GM18858 (cell line): Measurements from ENCODE around the gene PTPN14.

Experiments used
- ATAC-seq: cut with Tn5 transposase; IDR thresholded peaks from one replicate; pipeline ENCODE4 v1.9.1; 2021; ENCODE audit not compliant: unreplicated experiment

Gene PTPN14

DNA sequence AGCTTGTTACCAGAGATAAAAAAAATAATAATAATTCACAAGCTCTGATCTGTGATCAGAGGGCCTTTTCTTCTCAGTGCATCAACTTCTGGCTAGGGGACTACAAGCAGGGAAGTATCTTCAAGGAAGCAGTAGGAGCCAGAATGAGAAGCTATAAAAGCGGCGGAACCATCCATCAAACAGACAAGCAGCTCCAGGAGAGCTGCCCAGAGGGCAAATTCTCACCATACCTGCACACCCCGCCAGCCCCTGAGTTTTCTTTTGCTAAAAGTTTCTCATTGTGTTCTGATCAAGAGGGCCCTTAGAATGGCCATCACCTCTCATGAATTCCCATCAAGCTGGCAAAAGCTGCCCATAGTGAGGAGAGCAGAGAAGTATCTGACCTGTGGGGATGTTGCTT lies 171.0 kb downstream of the PTPN14 start:
- no peak for ATAC-seq

DNA sequence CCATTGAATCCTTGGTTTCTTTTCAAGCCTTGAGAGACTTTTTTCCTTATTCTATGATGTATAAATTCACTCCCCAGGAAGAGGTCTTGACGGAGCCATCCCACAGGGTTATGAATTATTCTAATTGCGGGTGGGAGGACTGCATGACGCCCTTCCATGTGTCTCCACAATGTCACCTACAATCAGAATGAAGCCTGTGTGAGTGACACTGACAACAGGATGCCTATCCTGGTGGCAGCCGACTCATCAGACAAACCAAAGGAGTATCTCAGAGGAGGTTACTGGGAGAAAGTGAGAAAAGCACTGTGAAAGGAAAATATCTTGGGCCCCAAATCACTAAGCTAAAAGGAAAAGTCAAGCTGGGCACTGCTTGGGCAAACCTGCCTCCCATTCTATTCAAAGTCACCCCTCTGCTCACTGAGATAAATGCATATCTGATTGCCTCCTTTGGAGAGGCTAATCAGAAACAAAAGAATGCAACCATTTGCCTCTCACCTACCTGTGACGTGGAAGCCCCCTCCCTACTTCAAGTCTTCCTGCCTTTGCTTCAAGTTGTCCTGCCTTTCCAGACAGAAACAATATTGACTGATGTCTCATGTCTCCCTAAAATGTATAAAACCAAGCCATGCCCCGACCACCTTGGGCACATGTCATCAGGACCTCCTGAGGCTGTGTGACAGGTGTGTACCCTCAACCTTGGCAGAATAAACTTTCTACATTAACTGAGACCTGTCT lies 172.0 kb downstream of the PTPN14 start:
- no peak for ATAC-seq

DNA sequence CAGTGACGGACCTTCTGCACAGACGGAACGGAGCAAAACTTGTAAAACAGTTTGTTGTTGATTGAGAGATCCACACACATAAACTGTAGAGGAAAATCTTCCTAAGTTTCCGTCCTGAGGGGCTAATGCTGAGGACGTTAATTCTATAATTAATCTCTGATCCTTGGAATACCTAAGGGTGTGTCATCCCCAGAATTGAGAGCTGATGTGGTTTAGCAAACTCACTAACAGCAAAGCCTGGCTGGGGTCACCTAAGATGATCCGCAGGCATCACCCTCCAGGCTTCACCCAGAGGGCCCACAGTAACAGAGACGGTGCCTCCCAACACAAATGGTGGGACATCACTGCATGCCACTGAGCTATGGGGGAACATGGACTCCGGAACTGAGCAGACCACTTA lies 172.9 kb downstream of the PTPN14 start:
- no peak for ATAC-seq

DNA sequence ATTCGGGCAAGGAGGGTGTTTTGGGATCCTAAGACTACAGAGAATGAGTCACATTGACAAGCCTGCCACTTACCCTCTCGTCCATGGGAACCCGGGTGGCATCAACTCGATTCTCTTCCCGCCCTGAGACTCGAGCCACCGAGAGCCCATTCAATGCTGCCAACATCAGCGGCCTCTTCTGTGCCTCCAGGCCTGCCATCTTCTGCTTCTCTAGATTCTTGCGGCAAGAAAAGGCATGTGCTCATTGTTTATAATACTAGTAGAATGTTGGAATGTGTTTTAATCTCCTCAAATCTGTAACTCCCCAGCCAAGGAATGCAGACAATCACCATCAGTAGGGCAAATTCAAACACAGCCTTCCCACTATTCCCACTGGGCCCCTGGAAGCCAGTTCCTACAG lies 173.5 kb downstream of the PTPN14 start:
- ATAC-seq, result no peak

DNA sequence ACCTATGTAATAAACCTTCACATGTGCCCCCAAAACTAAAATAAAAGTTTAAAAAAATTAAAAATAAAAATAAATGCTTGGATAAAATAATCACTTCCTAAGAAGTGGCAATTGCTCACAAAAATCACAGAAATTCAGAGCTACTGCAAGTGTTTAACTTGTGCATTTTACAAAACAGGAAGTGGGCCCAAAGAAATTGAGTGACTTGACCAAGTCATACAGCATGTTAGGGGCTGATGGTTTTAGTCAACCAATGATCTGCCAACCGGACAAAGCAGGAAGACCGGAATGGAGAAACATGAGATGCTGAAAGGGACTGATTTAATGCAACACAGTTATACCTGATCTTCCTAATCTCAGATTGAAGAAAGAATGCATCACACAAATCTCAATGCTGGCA lies 173.9 kb downstream of the PTPN14 start:
- ATAC-seq, result no peak

DNA sequence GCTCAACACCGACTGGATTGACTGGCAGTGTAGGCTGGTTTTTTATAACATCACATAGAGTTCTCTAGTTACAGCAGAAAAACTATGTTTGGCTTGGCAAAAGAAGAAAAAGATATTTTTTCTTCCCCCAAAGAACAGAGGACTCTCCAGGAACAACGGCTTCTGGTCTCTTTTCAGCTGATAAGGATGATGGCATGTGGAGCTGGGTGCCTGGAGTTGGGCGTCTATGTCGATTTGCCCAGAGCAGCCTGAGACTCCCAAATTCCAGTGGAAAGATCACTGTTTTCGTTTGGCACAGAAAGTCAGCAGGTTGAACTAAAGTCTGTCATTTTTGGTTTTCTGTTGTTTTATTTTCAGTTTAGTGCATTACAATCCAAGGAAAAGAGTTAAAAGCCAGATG lies 179.3 kb downstream of the PTPN14 start:
- no peak for ATAC-seq

DNA sequence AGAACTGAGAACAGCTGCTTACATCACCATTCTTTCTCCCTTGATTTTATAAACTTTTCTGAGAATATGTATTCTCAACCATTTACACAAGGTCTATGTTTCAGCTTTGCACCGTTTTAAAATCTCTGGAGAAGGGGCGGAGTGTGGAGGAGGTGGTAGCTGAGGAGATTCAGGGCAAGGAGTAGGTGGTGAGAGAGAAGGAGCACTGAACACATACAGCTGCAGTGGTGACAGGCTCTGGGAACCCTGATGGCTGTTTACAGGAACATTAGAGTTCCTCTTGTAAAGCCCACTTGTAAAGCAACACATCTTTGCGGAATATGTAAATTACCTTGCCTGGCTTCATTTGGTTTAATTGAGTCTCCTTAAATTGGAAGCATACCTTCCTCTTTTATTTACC lies 180.8 kb downstream of the PTPN14 start:
- no peak for ATAC-seq

DNA sequence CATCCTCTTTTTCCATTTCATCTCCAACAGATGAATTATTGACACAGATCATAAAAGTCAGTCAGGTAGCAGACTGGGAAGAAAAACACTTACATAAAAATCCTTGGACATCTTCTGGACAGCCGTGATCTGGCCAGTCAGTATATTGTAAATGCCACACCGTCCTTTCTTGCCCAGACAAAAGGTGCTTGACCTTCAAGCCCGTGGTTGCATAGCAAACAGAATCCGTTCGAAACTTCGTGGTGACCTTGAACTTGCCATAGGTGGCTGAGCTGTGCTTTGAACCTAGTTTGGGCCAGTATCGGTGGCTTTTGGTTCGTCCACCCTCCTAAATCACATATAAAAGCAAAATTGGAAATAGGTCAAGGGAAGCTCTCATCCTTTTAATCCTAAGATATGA lies 182.0 kb downstream of the PTPN14 start:
- no peak for ATAC-seq

DNA sequence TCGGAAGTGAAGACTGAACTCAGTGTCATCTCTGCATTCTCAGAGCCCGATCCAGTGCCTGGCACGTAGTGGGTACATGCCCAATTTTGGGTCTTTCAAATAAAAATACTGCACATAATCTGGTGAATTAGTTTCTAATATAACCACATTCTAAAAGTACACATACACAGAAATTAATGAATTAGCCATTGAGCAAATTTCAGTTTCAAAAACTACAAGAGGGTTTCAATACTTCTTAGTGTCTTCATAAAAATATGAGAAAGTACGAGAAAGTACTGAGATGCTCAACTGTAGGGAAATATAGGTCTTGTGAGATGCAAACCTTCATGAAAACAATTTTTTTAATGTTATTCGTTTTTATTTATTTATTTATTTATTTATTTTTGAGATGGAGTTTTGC lies 183.6 kb downstream of the PTPN14 start:
- ATAC-seq, result no peak

DNA sequence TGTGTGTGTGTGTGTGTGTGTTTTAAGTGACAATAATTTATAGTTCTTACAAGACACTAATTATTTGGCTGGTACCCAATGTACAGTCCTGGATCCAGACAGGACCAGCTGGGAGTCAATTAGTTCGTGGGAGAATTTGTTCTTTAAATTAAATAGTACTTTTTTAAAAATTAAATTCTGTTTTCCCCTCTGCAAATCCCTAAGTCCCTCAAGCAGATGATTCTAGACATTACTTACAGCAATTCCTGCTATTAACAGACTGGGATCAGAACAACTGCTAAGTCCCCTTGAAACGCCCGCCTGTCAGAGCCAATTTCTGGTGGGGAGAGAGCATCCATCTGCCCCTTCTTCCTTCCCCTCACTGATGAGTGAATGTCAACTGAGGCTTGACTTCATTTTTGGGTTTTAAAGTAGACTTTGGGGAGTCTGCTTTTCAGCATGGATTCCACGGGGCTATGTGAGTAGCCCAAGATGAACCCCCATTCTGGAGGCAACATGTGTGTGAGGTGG lies 186.6 kb downstream of the PTPN14 start:
- no peak for ATAC-seq

DNA sequence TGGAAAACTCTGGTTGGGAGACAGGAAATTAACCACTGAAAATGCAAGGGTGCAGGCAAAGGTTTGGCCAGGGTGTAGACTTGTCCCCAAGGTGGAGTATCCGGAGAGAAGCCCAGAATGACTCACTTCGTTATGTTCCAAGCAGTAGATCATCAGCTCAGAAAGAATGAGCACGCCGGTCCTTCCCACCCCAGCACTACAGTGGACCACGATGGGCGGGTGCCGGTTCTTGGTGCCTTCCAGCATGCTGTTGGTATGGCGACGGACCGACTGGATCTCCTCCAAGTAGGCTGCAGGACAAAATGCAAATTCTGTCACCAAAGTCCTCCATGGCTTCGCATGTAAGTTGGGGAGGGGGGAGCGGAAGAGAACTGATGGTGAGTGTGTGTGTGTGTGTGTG lies 187.0 kb downstream of the PTPN14 start:
- ATAC-seq, result no peak

DNA sequence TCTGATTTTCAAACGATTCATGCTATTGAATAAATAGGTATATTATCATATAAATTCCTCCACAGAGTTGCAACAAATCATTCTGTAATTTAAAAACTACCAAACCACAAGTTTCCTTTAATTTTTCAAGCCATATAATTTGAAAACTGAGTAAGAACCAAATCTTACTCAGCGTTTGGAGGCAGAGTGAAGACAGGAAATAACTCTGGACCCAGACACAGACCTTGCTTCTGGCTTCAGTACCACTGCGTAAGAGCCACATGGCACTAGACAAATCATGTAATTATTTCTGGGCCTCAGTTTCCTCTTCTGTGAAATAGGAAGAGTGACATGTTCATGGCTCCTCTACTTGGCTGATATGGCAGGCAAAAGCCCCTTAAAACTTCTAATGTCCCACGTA lies 188.0 kb downstream of the PTPN14 start:
- ATAC-seq, result no peak

DNA sequence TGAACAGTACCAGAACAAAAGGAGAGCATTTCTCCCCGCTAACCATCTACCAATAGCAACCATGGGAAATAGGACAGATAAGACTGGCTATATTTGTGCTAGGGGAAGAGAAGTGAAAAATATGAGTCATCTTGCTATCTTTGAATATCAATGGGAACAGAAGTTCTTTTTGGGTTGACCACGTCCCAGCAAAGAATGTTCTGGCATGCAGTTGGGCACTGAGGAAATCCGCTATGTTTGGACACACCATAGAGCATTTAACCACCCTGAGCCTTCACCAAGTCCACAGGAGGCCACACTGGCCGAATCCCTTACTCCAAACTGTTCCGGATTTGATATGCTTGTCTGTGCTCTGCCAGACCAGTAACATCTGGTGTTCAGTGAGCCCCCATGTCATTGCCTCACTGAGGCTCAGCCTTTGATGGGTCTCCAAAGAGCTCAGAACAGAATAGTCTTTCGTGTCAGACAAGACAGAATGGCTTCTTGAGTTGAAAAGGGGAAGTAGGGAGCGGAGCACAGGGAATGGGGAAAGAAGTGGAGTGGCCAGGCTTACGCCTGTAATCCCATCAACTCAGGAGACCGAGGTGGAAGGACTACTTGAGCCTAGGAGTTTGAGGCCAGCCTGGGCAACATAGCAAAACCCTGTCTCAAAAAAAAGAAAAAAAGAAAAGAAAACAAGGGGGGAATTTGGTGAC lies 189.1 kb downstream of the PTPN14 start:
- ATAC-seq, result no peak

DNA sequence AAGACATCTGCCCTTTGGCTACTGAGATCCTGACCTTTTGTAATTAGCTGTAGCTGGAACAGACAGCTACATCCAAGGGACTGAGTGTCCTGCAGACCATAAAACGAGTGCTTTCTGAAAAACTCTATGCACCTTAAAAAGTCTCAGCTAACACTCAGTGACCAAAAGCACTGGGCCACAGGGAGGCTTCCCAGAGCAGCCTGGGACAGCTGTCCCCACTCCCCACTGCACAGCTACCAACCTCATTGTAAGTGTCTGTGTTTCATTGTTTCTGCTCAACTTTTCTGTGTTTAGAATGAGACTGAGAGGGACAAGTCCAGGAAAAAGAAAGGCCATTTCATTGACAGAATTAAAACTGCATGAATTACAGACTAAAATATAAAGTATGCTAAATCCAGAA lies 189.8 kb downstream of the PTPN14 start:
- ATAC-seq, result no peak

DNA sequence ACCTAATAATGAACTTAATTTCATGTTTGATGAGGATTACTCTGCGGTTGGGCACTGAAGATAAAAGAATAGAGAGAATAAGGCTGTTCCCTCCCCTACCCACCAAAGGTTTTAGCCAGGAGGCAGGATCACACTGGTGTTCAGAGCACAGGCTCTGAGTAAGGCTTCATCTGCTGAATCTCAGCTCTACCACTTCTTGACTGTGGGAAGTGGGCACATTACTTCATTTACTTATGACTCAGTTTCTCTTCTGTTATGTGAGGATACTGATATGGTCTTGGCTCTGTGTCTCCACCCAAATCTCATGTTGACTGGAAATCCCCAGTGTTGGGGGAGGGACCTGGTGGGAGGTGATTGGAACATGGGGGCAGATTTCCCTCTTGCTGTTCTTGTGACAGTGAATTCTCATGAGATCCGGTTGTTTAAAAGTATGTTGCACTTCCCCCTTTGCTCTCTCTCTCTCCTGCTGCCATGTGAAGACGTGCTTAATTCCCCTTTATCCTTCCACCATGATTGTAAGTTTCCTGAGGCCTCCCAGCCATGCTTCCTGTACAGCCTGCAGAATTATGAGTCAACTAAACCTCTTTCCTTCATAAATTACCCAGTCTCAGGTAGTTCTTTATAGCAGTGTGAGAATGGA lies 190.8 kb downstream of the PTPN14 start:
- no peak for ATAC-seq

DNA sequence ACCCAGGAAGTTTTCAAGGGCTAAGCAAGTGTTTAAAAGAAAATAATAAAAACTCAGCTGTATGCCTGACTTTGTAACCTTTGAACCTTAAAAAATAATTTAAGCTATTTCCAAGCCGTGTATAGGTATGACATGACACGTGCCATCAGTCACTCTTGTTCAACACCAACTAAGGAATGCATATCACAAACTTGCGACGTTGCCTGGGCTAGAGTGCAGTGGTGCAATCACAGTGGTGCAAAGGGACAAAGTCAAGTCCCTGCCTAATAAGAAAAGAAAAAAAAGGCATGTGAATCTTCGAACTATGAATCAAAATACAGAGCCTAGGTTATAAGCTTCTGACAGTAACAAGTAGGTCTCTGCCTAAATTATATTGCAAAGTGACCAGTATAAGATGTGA lies 191.3 kb downstream of the PTPN14 start:
- no peak for ATAC-seq

DNA sequence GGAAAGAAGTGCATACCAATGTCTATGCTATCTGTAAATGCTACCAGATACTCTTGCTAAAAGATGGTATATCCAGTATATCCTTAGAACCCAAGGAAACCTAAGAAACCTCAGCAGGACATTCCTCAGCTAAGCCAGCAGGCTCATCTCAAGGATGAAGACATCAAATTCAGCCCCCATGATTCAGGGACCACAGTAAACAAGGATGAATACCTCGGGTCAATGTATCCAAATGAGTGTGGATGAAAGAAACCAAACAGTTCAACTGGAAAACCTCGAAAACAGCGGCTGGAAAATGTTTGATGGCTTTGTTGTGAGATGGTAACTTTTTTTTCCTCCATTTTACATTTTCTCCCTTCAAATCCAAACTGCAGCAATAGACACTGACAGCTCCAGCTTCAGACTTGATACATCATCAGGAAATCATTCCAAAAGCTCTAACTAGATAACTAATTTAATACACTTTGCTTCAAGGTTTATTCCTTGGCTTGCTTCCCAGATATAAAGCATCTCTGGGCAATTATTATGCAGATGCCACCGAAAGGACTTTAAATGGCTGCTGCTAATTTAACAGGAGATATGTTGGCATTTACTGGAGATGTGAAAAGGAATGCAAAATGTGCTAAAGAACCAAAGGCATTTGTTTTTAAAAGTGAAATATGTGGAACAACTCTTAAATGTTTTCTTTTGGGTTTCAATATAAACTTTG lies 196.8 kb downstream of the PTPN14 start:
- no peak for ATAC-seq

DNA sequence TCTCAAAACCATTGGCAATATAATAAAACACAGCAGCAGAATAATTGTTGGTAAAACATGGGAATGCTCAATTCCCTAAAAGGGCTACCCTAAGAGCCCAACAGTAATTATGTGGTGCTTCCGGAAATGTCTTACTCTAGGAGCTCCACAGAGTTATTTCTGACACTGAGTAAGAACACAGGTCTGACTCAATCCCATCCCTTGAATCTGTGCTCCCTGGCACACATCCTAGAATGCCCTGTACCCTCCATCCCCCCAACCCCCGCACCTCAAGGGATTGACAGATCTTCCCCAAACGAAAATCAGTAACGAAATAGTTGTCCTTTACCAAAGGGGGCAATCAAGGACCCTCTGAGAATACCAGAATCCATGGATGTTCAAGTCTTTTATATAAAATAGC lies 198.6 kb downstream of the PTPN14 start:
- ATAC-seq, result no peak

DNA sequence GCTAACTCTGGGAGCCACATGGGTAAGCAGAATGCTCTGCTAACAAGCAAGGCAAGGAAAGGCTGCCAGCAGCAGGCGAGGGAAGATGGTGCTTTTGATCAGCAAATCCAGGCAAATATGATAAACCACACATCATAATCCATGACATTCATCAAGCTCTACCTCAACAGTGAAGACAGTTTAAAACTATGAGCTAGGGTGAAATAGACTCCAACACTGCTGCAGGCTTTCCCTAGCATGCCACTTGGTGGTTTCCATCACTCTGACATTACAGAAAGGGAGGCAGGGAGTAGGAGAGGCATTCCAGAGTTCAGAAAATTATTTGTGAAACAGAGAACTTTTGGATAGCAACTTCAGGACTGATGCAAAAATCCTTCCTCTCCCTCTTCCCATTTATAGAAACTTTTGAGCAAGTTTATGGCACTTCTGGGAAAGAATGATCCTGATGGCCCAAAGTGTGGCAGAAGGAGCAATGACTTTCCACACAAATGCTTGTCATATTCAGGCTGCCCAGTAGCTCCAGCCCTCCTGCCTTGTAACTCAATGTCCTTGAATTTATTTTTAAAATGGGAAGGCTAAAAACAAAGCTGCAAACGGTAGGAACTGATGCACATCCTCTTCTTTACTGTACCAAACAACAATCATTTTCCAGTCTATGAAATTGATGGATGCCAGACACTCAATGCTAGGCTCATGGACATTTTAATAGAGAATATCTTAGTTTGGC lies 199.7 kb downstream of the PTPN14 start:
- ATAC-seq, result no peak

DNA sequence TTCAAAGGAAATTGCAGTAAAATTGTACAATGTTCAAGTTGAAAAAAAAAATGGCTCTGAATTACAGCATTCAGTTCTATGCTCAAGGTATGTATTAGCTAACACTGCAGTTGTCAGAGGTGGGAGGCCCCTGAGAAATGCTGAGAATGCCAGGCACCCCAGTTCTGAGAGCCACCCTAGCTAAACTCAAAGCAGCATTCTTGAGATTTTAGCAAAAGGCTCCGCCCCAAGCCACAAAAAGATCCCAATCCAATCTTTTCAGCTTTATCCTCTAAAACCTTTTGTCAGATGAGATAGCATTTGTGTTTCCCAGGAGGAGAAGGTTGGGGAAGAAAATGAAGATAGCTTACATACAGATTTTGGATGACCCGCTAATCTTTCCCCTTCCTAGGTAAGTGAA lies 201.6 kb downstream of the PTPN14 start:
- no peak for ATAC-seq

DNA sequence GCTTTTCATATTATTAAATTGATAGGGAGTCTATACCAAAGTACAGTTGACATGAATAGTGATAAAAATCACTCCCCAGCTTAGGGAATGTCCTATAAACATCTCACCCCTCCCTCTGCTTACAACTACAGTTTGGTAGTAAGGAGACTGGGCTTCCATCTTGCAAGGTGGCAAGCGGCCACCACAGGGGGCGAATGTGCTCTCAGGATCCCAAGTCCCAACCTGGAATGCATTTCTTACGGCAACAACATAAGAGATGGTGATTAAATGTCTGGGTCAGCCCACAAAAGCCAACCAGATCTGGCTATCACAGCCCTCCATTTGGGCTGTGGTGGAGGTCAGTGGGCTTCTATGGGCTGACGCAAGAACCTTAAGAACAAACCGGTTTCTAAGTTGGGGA lies 202.4 kb downstream of the PTPN14 start:
- ATAC-seq, result no peak
